GM19328 (cell line): Measurements from ENCODE around the gene AMIGO1.

Experiments used
- ATAC-seq: cut with Tn5 transposase; IDR thresholded peaks from one replicate; pipeline ENCODE4 v1.9.1; 2021; ENCODE audit warnings: mild to moderate bottlenecking, moderate library complexity; ENCODE audit not compliant: unreplicated experiment

The AMIGO1 gene

GRCh38 chr1:109532365-109533136 is 23.0 kb upstream of the AMIGO1 start:
- ATAC-seq, result peak; percentile 76

- no peak for ATAC-seq
Observed at GRCh38 chr1:109531826-109532364, 22.4 kb upstream of the AMIGO1 start.

- ATAC-seq, result no peak
Observed at GRCh38 chr1:109531380-109531779, 21.9 kb upstream of the AMIGO1 start.

- ATAC-seq, result no peak
Observed at GRCh38 chr1:109530457-109531087, 21.0 kb upstream of the AMIGO1 start.

GRCh38 chr1:109529881-109530456 is 20.4 kb upstream of the AMIGO1 start:
- no peak for ATAC-seq

GRCh38 chr1:109528712-109529111 is 19.2 kb upstream of the AMIGO1 start:
- ATAC-seq, result no peak

GRCh38 chr1:109527846-109528695 is 18.5 kb upstream of the AMIGO1 start:
- no peak for ATAC-seq

- ATAC-seq, result no peak
Observed at GRCh38 chr1:109527098-109527811, 17.7 kb upstream of the AMIGO1 start.

GRCh38 chr1:109523706-109524105 is 14.2 kb upstream of the AMIGO1 start:
- ATAC-seq, result no peak

- no peak for ATAC-seq
Observed at GRCh38 chr1:109522026-109522425, 12.5 kb upstream of the AMIGO1 start.

- no peak for ATAC-seq
Observed at GRCh38 chr1:109521002-109521951, 11.8 kb upstream of the AMIGO1 start.

GRCh38 chr1:109517337-109517736 is 7.8 kb upstream of the AMIGO1 start:
- ATAC-seq, result no peak

- no peak for ATAC-seq
Observed at GRCh38 chr1:109516872-109517271, 7.3 kb upstream of the AMIGO1 start.

- ATAC-seq, result no peak
Observed at GRCh38 chr1:109514846-109515245, 5.3 kb upstream of the AMIGO1 start.

GRCh38 chr1:109513110-109513710 is 3.7 kb upstream of the AMIGO1 start:
- ATAC-seq, result no peak

GRCh38 chr1:109508873-109509175 is 703 bp downstream of the AMIGO1 start:
- no peak for ATAC-seq

GRCh38 chr1:109508001-109508872 is 1.3 kb downstream of the AMIGO1 start:
- ATAC-seq, result no peak

- no peak for ATAC-seq
Observed at GRCh38 chr1:109504974-109505373, 4.6 kb downstream of the AMIGO1 start.
